Right atrium auricular region (tissue), 2 donors: ENCODE measurements around the gene DNAAF5. TPM values are rescaled to one million over a fixed set of nuclear protein-coding genes. Genes with fewer than 3 reads are reported as not detected.

Experiments used
- DNase-seq: peaks from one replicate; pipeline ENCODE4 v3.0.0-alpha.2; 2019; ENCODE audit warnings: low spot score
- H3K27ac ChIP-seq, 2 donors: fragments of 200-600 bp; sonication (generic); 1 replicate in 1 of 2; 2 replicates in 1 of 2; pipeline ENCODE4 v1.5.1; 2016 to 2019
- H3K27me3 ChIP-seq, 2 donors: fragments of 200-600 bp; sonication (generic); one replicate each; pipeline versions ENCODE4 v1.5.1 to v1.6.0; 2017 to 2019
- H3K36me3 ChIP-seq: fragments of 200-600 bp; sonication (generic); one replicate; pipeline ENCODE4 v1.5.1; 2016
- H3K4me1 ChIP-seq, 2 donors: fragments of 200-600 bp; sonication (generic); one replicate each; pipeline versions ENCODE4 v1.5.1 to v1.6.0; 2017 to 2019
- H3K4me3 ChIP-seq, 2 donors: fragments of 200-600 bp; sonication (generic); 1 replicate in 1 of 2; 2 replicates in 1 of 2; pipeline ENCODE4 v1.5.1; 2017 to 2019; ENCODE audit warnings: mild to moderate bottlenecking in 1 of 2, moderate library complexity in 1 of 2
- H3K9me3 ChIP-seq, 2 donors: fragments of 200-600 bp; sonication (generic); one replicate each; pipeline ENCODE4 v1.5.1; 2019
- total RNA-seq, 2 donors: library from RNA; depleted of rRNA; stranded (reverse); fragments of >200 nt; gene quantifications; one replicate each; pipeline ENCODE4 v1.1.0, GENCODE V29; 2016
- TF ChIP-seq, protein P1 (sequence below), 2 donors: fragments of 200-600 bp; sonication (generic); IDR thresholded peaks; one replicate each; pipeline ENCODE4 v1.5.1; 2019; ENCODE audit warnings: antibody characterized with exemption in 2 of 2

DNAAF5 gene
- total RNA-seq, 2 donors from 2014 or later = 19.0 to 35.5 TPM

- Histone ChIP-seq H3K27ac (peak overlapping the region in 1 of 2 donors; percentile 63), H3K27me3 (no peaks in the 10 kb centered on the region), H3K9me3 (no peaks in the 10 kb centered on the region), H3K4me3 (no peak overlapping the region), H3K4me1 (peaks cover 0 to 40% of the 10 kb centered on the region in 2 donors), H3K36me3 (peaks cover 22% of the 10 kb centered on the region)
- DNase-seq = no peak
- TF ChIP-seq, protein P1, sequence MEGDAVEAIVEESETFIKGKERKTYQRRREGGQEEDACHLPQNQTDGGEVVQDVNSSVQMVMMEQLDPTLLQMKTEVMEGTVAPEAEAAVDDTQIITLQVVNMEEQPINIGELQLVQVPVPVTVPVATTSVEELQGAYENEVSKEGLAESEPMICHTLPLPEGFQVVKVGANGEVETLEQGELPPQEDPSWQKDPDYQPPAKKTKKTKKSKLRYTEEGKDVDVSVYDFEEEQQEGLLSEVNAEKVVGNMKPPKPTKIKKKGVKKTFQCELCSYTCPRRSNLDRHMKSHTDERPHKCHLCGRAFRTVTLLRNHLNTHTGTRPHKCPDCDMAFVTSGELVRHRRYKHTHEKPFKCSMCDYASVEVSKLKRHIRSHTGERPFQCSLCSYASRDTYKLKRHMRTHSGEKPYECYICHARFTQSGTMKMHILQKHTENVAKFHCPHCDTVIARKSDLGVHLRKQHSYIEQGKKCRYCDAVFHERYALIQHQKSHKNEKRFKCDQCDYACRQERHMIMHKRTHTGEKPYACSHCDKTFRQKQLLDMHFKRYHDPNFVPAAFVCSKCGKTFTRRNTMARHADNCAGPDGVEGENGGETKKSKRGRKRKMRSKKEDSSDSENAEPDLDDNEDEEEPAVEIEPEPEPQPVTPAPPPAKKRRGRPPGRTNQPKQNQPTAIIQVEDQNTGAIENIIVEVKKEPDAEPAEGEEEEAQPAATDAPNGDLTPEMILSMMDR (IDR thresholded peaks at IDR 0.05) = no peak
Measured at GRCh38 chr7:744854-745430, 18.4 kb downstream of the DNAAF5 start.

DNA sequence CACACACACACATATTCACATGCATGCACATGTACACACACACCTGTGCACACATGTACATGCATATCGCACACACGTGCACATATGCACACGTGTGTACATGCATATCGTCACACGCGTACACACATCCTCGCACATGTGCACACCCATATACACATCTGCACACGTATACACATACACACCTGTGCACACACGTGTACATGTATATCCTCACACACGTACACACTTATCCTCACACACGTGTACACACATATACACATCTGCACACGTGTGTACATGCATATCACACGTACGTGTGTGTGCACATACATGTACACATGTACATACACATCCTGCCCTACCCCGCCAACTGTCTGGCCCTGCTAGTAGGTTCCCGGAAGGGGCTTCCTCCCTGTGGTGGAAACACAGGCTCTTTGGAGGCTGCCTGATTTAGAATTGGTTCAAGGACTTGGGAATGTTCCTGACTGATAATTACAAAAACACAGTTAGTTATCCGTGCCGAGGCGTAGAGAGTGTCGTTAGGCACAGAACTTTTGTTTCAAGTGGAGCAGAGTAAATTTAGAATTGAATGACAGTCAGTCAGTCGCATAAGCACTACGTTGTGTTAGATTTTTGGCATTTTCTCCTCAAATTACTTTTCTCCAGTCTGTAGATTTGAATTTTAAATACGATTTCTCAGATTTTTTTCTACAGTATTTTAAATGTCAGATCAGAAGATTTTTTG is 19.1 kb downstream of the DNAAF5 start:
- TF ChIP-seq, protein P1 (IDR thresholded peaks at IDR 0.05) = no peak
- Histone ChIP-seq H3K27me3 (no peaks in the 10 kb centered on the region), H3K27ac (peak overlapping the region; percentile 63 to 86), H3K9me3 (no peaks in the 10 kb centered on the region), H3K36me3 (peaks cover 16% of the 10 kb centered on the region), H3K4me3 (peak overlapping the region in 1 of 2 donors; percentile 2), H3K4me1 (peaks cover 0 to 44% of the 10 kb centered on the region in 2 donors)
- DNase-seq = no peak

DNA sequence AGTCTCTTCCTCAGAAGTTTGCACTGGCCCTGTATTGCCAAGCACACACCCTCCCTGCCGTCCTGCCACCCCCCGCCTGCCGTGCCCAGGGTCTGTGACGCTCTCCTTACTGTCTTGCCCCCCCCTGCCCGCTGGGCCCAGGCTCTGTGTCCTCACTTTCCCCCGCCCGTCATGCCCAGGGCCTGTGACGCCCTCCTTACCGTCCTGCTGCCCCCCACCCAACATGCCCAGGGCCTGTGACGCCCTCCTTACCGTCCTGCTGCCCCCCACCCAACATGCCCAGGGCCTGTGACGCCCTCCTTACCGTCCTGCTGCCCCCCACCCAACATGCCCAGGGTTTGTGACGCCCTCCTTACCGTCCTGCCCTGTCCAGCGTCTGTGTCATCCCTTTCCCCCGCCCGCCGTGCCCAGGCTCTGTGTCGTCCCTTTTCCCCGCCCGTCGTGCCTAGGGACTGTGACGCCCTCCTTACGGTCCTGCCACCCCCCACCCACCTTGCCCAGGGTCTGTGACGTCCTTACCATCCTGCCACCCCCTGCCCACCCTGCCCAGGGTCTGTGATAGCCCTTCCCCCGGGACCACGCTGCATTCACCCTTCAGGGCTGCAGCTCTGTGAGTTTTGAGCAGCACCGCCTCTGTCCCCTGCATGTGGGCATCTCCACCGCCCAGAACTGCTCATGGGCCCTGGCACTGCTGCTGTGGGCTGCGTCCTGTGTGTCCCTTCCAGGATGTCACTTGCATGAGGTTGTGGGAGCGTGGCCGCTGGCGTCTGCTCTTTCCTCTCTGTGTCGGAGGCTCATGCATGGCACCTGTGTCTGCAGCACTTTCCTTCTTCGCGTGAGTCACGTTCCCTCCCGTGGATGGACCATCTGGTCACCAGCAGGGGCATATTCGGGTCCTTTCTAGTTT is 19.9 kb downstream of the DNAAF5 start:
- Histone ChIP-seq H3K9me3 (no peaks in the 10 kb centered on the region), H3K36me3 (peaks cover 7% of the 10 kb centered on the region), H3K27me3 (no peaks in the 10 kb centered on the region), H3K4me3 (no peak overlapping the region), H3K27ac (peak overlapping the region; percentile 63 to 86), H3K4me1 (peaks cover 0 to 44% of the 10 kb centered on the region in 2 donors)
- no peak for DNase-seq
- TF ChIP-seq, protein P1 (IDR thresholded peaks at IDR 0.05) = no peak

- no peaks in the 10 kb centered on the region for H3K9me3 ChIP-seq
- peak overlapping the region in 1 of 2 donors; percentile 63 for H3K27ac ChIP-seq
- peaks cover 0 to 44% of the 10 kb centered on the region in 2 donors for H3K4me1 ChIP-seq
- no peak for DNase-seq
- H3K36me3 ChIP-seq = peaks cover 1% of the 10 kb centered on the region
- H3K27me3 ChIP-seq = no peaks in the 10 kb centered on the region
- TF ChIP-seq, protein P1 (IDR thresholded peaks at IDR 0.05) = no peak
- no peak overlapping the region for H3K4me3 ChIP-seq
Measured at GRCh38 chr7:747186-747585, 20.7 kb downstream of the DNAAF5 start.

- Histone ChIP-seq H3K36me3 (peaks cover 14% of the 10 kb centered on the region), H3K9me3 (no peaks in the 10 kb centered on the region), H3K4me1 (peaks cover 0 to 44% of the 10 kb centered on the region in 2 donors), H3K4me3 (no peak overlapping the region), H3K27me3 (no peaks in the 10 kb centered on the region), H3K27ac (peak overlapping the region; percentile 69 to 78)
- no peak for DNase-seq
- TF ChIP-seq, protein P1 (IDR thresholded peaks at IDR 0.05) = no peak
Measured at GRCh38 chr7:748446-748845, 21.9 kb downstream of the DNAAF5 start.
